BLaER1 treated with 17β-estradiol and CSF1 and Interleukin-3, amounts not matched to agents 10 nM and 100 nM (cell line): ENCODE data around the gene ABCD4.
A peak's percentile ranks its signal among the peaks of the same experiment; 100 is the strongest.

Experiments
- H3K27ac ChIP-seq, 11 experiments: shearing (Covaris generic); formaldehyde crosslinking; 2 replicates each; pipeline ENCODE4 v1.8.1; 2022
- H3K27me3 ChIP-seq, 11 experiments: shearing (Covaris generic); formaldehyde crosslinking; 2 replicates each; pipeline ENCODE4 v1.8.1; 2022
- H3K36me3 ChIP-seq, 11 experiments: shearing (Covaris generic); formaldehyde crosslinking; 2 replicates each; pipeline ENCODE4 v1.8.1; 2022
- H3K4me1 ChIP-seq, 10 experiments: shearing (Covaris generic); formaldehyde crosslinking; 2 replicates each; pipeline ENCODE4 v1.8.1; 2022
- H3K4me2 ChIP-seq, 11 experiments: shearing (Covaris generic); formaldehyde crosslinking; 2 replicates each; pipeline ENCODE4 v1.8.1; 2022
- H3K4me3 ChIP-seq, 10 experiments: shearing (Covaris generic); formaldehyde crosslinking; 2 replicates each; pipeline ENCODE4 v1.8.1; 2022
- H3K9ac ChIP-seq, 11 experiments: shearing (Covaris generic); formaldehyde crosslinking; 2 replicates each; pipeline ENCODE4 v1.8.1; 2022
- H3K9me3 ChIP-seq, 11 experiments: shearing (Covaris generic); formaldehyde crosslinking; replicated peaks in 1 of 11; 2 replicates each; pipeline ENCODE4 v1.8.1; 2022
- H4K20me1 ChIP-seq, 11 experiments: shearing (Covaris generic); formaldehyde crosslinking; 2 replicates each; pipeline ENCODE4 v1.8.1; 2022
- Cebpa-rat ChIP-seq, 11 experiments: shearing (Covaris generic); IDR thresholded peaks; 2 replicates each; pipeline ENCODE4 v1.8.1; 2022

The ABCD4 gene

DNA sequence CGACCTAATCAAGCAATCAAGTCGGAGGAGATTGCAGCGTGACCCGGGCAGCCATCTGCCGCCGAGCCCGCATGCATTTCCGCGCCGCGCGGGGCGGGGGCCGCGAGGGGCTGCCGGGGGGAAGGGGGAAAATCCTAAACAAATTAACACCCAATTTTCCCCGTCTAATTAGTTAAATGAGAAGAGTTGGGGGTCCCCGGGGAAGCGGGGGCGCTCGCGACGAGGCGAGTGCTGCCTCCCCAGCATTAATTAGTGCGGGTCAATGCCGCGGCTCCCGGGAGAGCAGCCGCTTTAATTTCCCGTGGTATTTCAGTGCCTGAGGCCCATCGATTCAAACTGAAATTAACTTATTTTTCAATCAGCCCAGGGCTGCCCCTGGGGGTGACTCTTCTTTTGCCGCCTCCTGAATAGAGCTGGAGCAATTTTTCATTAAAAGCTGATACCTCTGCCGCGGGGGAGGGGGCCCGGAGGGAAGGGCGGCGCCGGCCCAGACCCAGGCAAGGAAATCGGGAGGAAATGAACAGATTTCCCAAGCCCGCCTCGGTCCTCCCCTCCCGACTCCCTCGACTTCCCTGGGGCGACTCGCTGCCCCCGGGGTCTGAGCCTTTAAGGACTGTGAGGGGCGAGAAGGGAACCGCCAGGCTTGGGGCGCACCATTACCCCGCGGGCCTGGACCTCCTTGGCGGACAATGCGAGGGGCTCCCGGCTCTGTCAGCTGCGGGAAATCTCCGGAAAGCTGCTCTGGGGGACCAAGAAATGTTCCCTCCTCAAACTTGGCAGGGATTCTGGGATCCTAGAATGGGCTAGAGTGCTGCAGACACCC, 44.6 kb downstream of the ABCD4 start:
- peaks cover 25 to 40% (median 31%) of the 10 kb centered on the region in 11 experiments for H3K27me3 ChIP-seq
- H3K27ac ChIP-seq = no peak overlapping the region
- peaks cover 5 to 22% (median 18%) of the 10 kb centered on the region in 10 experiments; a peak in 18 of 20 replicates for H3K4me1 ChIP-seq
- H3K4me3 ChIP-seq = peak overlapping the region; percentile 56 to 73 (median 62)
- peaks cover 0 to 23% (median 0%) of the 10 kb centered on the region in 11 experiments; a peak in 6 of 22 replicates for H4K20me1 ChIP-seq
- TF ChIP-seq Cebpa-rat (IDR thresholded peaks at IDR 0.05) = no peak
- H3K9me3 ChIP-seq = no peaks in the 10 kb centered on the region
- peak overlapping the region; percentile 21 to 68 (median 62); a peak in 17 of 22 replicates for H3K9ac ChIP-seq
- H3K36me3 ChIP-seq = no peaks in the 10 kb centered on the region
- H3K4me2 ChIP-seq = peak overlapping the region; percentile 90 to 96 (median 93)

- peaks cover 25 to 40% (median 31%) of the 10 kb centered on the region in 11 experiments for H3K27me3 ChIP-seq
- no peak overlapping the region for H3K27ac ChIP-seq
- peak overlapping the region; percentile 56 to 73 (median 62) for H3K4me3 ChIP-seq
- TF ChIP-seq Cebpa-rat (IDR thresholded peaks at IDR 0.05) = no peak
- H3K36me3 ChIP-seq = no peaks in the 10 kb centered on the region
- peaks cover 0 to 23% (median 0%) of the 10 kb centered on the region in 11 experiments; a peak in 6 of 22 replicates for H4K20me1 ChIP-seq
- H3K4me2 ChIP-seq = peak overlapping the region; percentile 90 to 96 (median 93)
- H3K9me3 ChIP-seq = no peaks in the 10 kb centered on the region
- H3K4me1 ChIP-seq = peaks cover 5 to 22% (median 18%) of the 10 kb centered on the region in 10 experiments; a peak in 18 of 20 replicates
- H3K9ac ChIP-seq = peak overlapping the region; percentile 21 to 68 (median 62); a peak in 16 of 22 replicates
These were observed 45.4 kb downstream of the ABCD4 start for GRCh38 chr14:74257078-74257940.

- H3K36me3 ChIP-seq = no peaks in the 10 kb centered on the region
- no peak overlapping the region for H3K9ac ChIP-seq
- H3K27ac ChIP-seq = no peak overlapping the region
- H3K4me1 ChIP-seq = peaks cover 5 to 26% (median 18%) of the 10 kb centered on the region in 10 experiments; a peak in 18 of 20 replicates
- H3K9me3 ChIP-seq = no peaks in the 10 kb centered on the region
- TF ChIP-seq Cebpa-rat (IDR thresholded peaks at IDR 0.05) = no peak
- H3K4me2 ChIP-seq = peak overlapping the region in 7 of 11 experiments; percentile 20 to 39 (median 26); a peak in 11 of 22 replicates
- peaks cover 0 to 19% (median 0%) of the 10 kb centered on the region in 11 experiments; a peak in 5 of 22 replicates for H4K20me1 ChIP-seq
- no peak overlapping the region for H3K4me3 ChIP-seq
- H3K27me3 ChIP-seq = peaks cover 25 to 35% (median 27%) of the 10 kb centered on the region in 11 experiments
These were observed 47.5 kb downstream of the ABCD4 start for GRCh38 chr14:74255281-74255680.

- no peaks in the 10 kb centered on the region for H3K9me3 ChIP-seq
- H3K27me3 ChIP-seq = peaks cover 6 to 15% (median 11%) of the 10 kb centered on the region in 11 experiments; a peak in 16 of 22 replicates
- H3K4me2 ChIP-seq = no peak overlapping the region
- no peak overlapping the region for H3K27ac ChIP-seq
- no peaks in the 10 kb centered on the region for H3K36me3 ChIP-seq
- no peak overlapping the region for H3K9ac ChIP-seq
- TF ChIP-seq Cebpa-rat (IDR thresholded peaks at IDR 0.05) = no peak
- peaks cover 0 to 4% (median 0%) of the 10 kb centered on the region in 11 experiments; a peak in 1 of 22 replicates for H4K20me1 ChIP-seq
- peaks cover 0 to 5% (median 0%) of the 10 kb centered on the region in 10 experiments; a peak in 2 of 20 replicates for H3K4me1 ChIP-seq
- no peak overlapping the region for H3K4me3 ChIP-seq
These were observed 53.0 kb downstream of the ABCD4 start for GRCh38 chr14:74249433-74250375.

- H4K20me1 ChIP-seq = peaks cover 0 to 4% (median 0%) of the 10 kb centered on the region in 11 experiments; a peak in 3 of 22 replicates
- H3K36me3 ChIP-seq = no peaks in the 10 kb centered on the region
- no peak overlapping the region for H3K4me2 ChIP-seq
- TF ChIP-seq Cebpa-rat (IDR thresholded peaks at IDR 0.05) = no peak
- H3K4me1 ChIP-seq = peaks cover 0 to 5% (median 0%) of the 10 kb centered on the region in 10 experiments; a peak in 2 of 20 replicates
- H3K27me3 ChIP-seq = peaks cover 21 to 32% (median 27%) of the 10 kb centered on the region in 11 experiments
- no peak overlapping the region for H3K27ac ChIP-seq
- no peak overlapping the region for H3K9ac ChIP-seq
- H3K4me3 ChIP-seq = no peak overlapping the region
- H3K9me3 ChIP-seq = no peaks in the 10 kb centered on the region
These were observed 54.7 kb downstream of the ABCD4 start for GRCh38 chr14:74248017-74248416.

DNA sequence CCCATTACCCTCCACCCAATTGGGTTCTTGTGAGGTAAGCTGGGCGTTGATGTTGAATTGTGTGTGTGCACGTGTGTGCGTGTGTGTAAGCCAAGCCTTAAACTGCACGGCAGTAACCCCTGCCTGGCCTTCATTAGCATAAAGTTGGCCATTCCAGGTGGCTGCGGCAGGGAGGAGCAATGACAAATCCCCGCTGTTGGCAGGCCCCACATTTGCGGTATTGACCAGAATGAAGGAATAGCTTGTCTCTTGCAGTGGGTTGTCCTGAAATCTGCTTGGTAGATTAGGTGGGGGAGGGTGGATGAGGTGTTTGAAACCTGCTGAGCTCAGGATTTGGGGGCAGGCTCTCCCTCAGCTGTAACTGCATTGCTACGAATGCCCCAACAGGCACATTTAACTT, 56.2 kb downstream of the ABCD4 start:
- Histone ChIP-seq H3K9ac (no peak overlapping the region), H3K4me3 (no peak overlapping the region), H4K20me1 (peaks cover 0 to 16% (median 3%) of the 10 kb centered on the region in 11 experiments; a peak in 7 of 22 replicates), H3K36me3 (no peaks in the 10 kb centered on the region), H3K4me1 (peaks cover 0 to 5% (median 0%) of the 10 kb centered on the region in 10 experiments; a peak in 1 of 20 replicates), H3K4me2 (no peak overlapping the region), H3K9me3 (peaks cover 2 to 7% (median 6%) of the 10 kb centered on the region in 11 experiments), H3K27ac (no peak overlapping the region), H3K27me3 (peaks cover 36 to 47% (median 42%) of the 10 kb centered on the region in 11 experiments)
- TF ChIP-seq Cebpa-rat (IDR thresholded peaks at IDR 0.05) = no peak

GRCh38 chr14:74245292-74245691, 57.4 kb downstream of the ABCD4 start:
- H3K4me2 ChIP-seq = no peak overlapping the region
- H3K27ac ChIP-seq = no peak overlapping the region
- H3K27me3 ChIP-seq = peaks cover 48 to 59% (median 55%) of the 10 kb centered on the region in 11 experiments
- H3K9ac ChIP-seq = no peak overlapping the region
- H4K20me1 ChIP-seq = peaks cover 0 to 28% (median 3%) of the 10 kb centered on the region in 11 experiments; a peak in 7 of 22 replicates
- no peak overlapping the region for H3K4me3 ChIP-seq
- no peaks in the 10 kb centered on the region; a peak in 1 of 22 replicates for H3K36me3 ChIP-seq
- TF ChIP-seq Cebpa-rat (IDR thresholded peaks at IDR 0.05) = no peak
- H3K4me1 ChIP-seq = no peaks in the 10 kb centered on the region
- H3K9me3 ChIP-seq = peaks cover 15 to 20% (median 18%) of the 10 kb centered on the region in 11 experiments

DNA sequence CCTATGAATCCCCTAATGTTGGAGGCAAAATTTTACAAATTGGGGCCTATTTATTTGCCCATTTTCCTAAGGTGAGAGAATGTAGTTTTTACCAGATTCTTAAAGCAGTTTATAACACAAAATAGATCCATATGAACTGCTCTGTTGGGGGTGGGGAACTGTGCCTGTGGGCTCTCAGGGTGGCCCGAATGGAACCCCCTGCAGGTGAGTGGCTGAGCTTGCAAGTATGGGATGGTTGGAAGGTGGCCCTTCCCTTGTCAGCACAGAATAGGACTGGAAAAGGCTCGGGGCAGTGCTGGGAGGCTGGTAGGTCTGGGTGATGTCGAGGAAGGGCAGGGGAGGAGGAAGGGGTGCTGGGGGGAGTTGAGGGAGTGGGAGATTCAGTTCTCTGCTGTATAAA, 58.6 kb downstream of the ABCD4 start:
- no peak overlapping the region for H3K9ac ChIP-seq
- no peak overlapping the region for H3K27ac ChIP-seq
- peaks cover 23 to 31% (median 29%) of the 10 kb centered on the region in 11 experiments for H3K9me3 ChIP-seq
- no peak overlapping the region for H3K4me3 ChIP-seq
- H3K36me3 ChIP-seq = no peaks in the 10 kb centered on the region; a peak in 1 of 22 replicates
- no peaks in the 10 kb centered on the region for H3K4me1 ChIP-seq
- H3K4me2 ChIP-seq = no peak overlapping the region
- TF ChIP-seq Cebpa-rat (IDR thresholded peaks at IDR 0.05) = no peak
- peaks cover 0 to 36% (median 3%) of the 10 kb centered on the region in 11 experiments; a peak in 7 of 22 replicates for H4K20me1 ChIP-seq
- peaks cover 60 to 71% (median 66%) of the 10 kb centered on the region in 11 experiments for H3K27me3 ChIP-seq
